ENCODE data around the gene POC1B.

POC1B gene

GRCh38 chr12:89414851-89415250 lies 111.0 kb downstream of the POC1B start:
- DNase-seq = no peak

- no peak for DNase-seq
Observed at GRCh38 chr12:89414322-89414721, 111.5 kb downstream of the POC1B start.

GRCh38 chr12:89413234-89413633 lies 112.6 kb downstream of the POC1B start:
- no peak for DNase-seq

- DNase-seq = no peak
Observed at GRCh38 chr12:89412665-89413064, 113.2 kb downstream of the POC1B start.

- no peak for DNase-seq
Observed at GRCh38 chr12:89411846-89412245, 114.0 kb downstream of the POC1B start.

- no peak for DNase-seq
Observed at GRCh38 chr12:89411234-89411633, 114.6 kb downstream of the POC1B start.

GRCh38 chr12:89405626-89406345 lies 120.1 kb downstream of the POC1B start:
- no peak for DNase-seq

- no peak for DNase-seq
Observed at GRCh38 chr12:89401433-89402058, 124.3 kb downstream of the POC1B start.

- DNase-seq = no peak
Observed at GRCh38 chr12:89400415-89400814, 125.4 kb downstream of the POC1B start.

GRCh38 chr12:89395712-89396111 lies 130.1 kb downstream of the POC1B start:
- DNase-seq = no peak

GRCh38 chr12:89393551-89394121 lies 132.2 kb downstream of the POC1B start:
- DNase-seq = no peak

GRCh38 chr12:89392391-89392790 lies 133.5 kb downstream of the POC1B start:
- no peak for DNase-seq

- no peak for DNase-seq
Observed at GRCh38 chr12:89391726-89392336, 134.0 kb downstream of the POC1B start.

GRCh38 chr12:89390802-89391673 lies 134.8 kb downstream of the POC1B start:
- DNase-seq = no peak

GRCh38 chr12:89389755-89390661 lies 135.8 kb downstream of the POC1B start:
- no peak for DNase-seq

GRCh38 chr12:89386138-89386537 lies 139.7 kb downstream of the POC1B start:
- DNase-seq = no peak

GRCh38 chr12:89384807-89385206 lies 141.0 kb downstream of the POC1B start:
- DNase-seq = no peak

- no peak for DNase-seq
Observed at GRCh38 chr12:89384050-89384758, 141.6 kb downstream of the POC1B start.

- no peak for DNase-seq
Observed at GRCh38 chr12:89383235-89384049, 142.4 kb downstream of the POC1B start.

- DNase-seq = no peak
Observed at GRCh38 chr12:89382328-89382727, 143.5 kb downstream of the POC1B start.
